Hepatocyte (in vitro differentiated cells): ENCODE data around the gene SMC5. TPM values are rescaled to one million over a fixed set of nuclear protein-coding genes. Genes with fewer than 3 reads are reported as not detected.
A peak's percentile ranks its signal among the peaks of the same experiment; 100 is the strongest.

Experiments used
- DNase-seq: peaks from one replicate; pipeline ENCODE4 v3.0.0-alpha.2; 2016; ENCODE audit warnings: low spot score
- H2AFZ ChIP-seq: fragments of 200-600 bp; sonication (generic); 2 replicates; pipeline ENCODE4 v1.6.0; 2016; ENCODE audit warnings: antibody characterized with exemption, mild to moderate bottlenecking
- H3K27ac ChIP-seq: fragments of 200-600 bp; sonication (generic); 2 replicates; pipeline ENCODE4 v1.5.1; 2016; ENCODE audit warnings: mild to moderate bottlenecking
- H3K27me3 ChIP-seq: fragments of 200-600 bp; sonication (generic); 2 replicates; pipeline ENCODE4 v1.6.1; 2016
- H3K36me3 ChIP-seq: fragments of 200-600 bp; sonication (generic); replicated peaks from 2 replicates; pipeline ENCODE4 v1.5.1; 2016; ENCODE audit warnings: low read depth; ENCODE audit not compliant: insufficient read depth
- H3K4me1 ChIP-seq: fragments of 200-600 bp; sonication (generic); 2 replicates; pipeline ENCODE4 v1.5.1; 2016; ENCODE audit warnings: mild to moderate bottlenecking, moderate library complexity; ENCODE audit not compliant: insufficient read depth
- H3K4me2 ChIP-seq: fragments of 200-600 bp; sonication (generic); 2 replicates; pipeline ENCODE4 v1.6.0; 2016
- H3K4me3 ChIP-seq: fragments of 200-600 bp; sonication (generic); 2 replicates; pipeline ENCODE4 v1.5.1; 2016; ENCODE audit warnings: mild to moderate bottlenecking
- H3K79me2 ChIP-seq: fragments of 200-600 bp; sonication (generic); 2 replicates; pipeline ENCODE4 v1.6.0; 2017; ENCODE audit warnings: mild to moderate bottlenecking
- H3K9me2 ChIP-seq: fragments of 200-600 bp; sonication (generic); replicated peaks from 2 replicates; pipeline ENCODE4 v1.6.0; 2017; ENCODE audit warnings: mild to moderate bottlenecking; ENCODE audit not compliant: insufficient read depth
- H3K9me3 ChIP-seq: fragments of 200-600 bp; sonication (generic); 2 replicates; pipeline ENCODE4 v1.5.1; 2016; ENCODE audit warnings: low read depth, mild to moderate bottlenecking
- H4K20me1 ChIP-seq: fragments of 200-600 bp; sonication (generic); 2 replicates; pipeline ENCODE4 v1.6.0; 2016; ENCODE audit warnings: mild to moderate bottlenecking; ENCODE audit not compliant: insufficient read depth, poor library complexity, severe bottlenecking
- CTCF ChIP-seq: fragments of 200-600 bp; sonication (generic); IDR thresholded peaks from 2 replicates; pipeline ENCODE4 v1.5.1; 2016; ENCODE audit warnings: antibody characterized with exemption, mild to moderate bottlenecking; ENCODE audit not compliant: poor library complexity
- EZH2 ChIP-seq: fragments of 200-600 bp; sonication (generic); IDR thresholded peaks from 2 replicates; pipeline ENCODE4 v1.6.1; 2016; ENCODE audit warnings: antibody characterized with exemption, mild to moderate bottlenecking, borderline replicate concordance
- EZH2phosphoT487 ChIP-seq: fragments of 200-600 bp; sonication (generic); IDR thresholded peaks from one replicate; pipeline ENCODE4 v1.6.1; 2018; ENCODE audit warnings: antibody characterized with exemption, mild to moderate bottlenecking, low read depth, moderate library complexity; ENCODE audit not compliant: unreplicated experiment, severe bottlenecking
- WGBS: methylation state at CpG from one replicate; pipeline ENCODE4 v1.1.6; 2016; ENCODE audit warnings: low lambda C conversion rate; ENCODE audit errors: missing lambda C conversion rate; 5-methylcytosine and 5-hydroxymethylcytosine counted together
- polyA plus RNA-seq: library from polyadenylated mRNA; unstranded; fragments of >200 nt; fragmentation: Nextera tagmentation; extraction: Ambion mirVana; gene quantifications from 2 replicates; pipeline ENCODE4 v1.2.1, GENCODE V29; 2016
- total RNA-seq: library from RNA; depleted of rRNA; stranded (reverse); fragments of >200 nt; gene quantifications from 2 replicates; pipeline ENCODE4 v1.2.3, GENCODE V29; 2014

The SMC5 gene
- total and polyA plus RNA-seq, 2 experiments from 2014 or later: 14.9 to 30.7 TPM

- 91% methylated on average over 1 of the region's 1 CpG for WGBS
- Histone ChIP-seq H3K4me2 (no peak overlapping the region), H3K9me2 (no peaks in the 10 kb centered on the region), H3K4me1 (peaks cover under 1% of the 10 kb centered on the region), H4K20me1 (no peaks in the 10 kb centered on the region), H3K9me3 (no peaks in the 10 kb centered on the region), H3K79me2 (peaks cover 9% of the 10 kb centered on the region), H3K27me3 (no peaks in the 10 kb centered on the region), H3K36me3 (no peaks in the 10 kb centered on the region), H3K27ac (no peak overlapping the region), H3K4me3 (no peak overlapping the region), H2AFZ (no peak overlapping the region)
- no peak for DNase-seq
- TF ChIP-seq CTCF: no peak
- no peak for TF ChIP-seq EZH2
Measured at GRCh38 chr9:70250221-70250620, 8.6 kb upstream of the SMC5 start.

GRCh38 chr9:70255486-70255885 is 3.3 kb upstream of the SMC5 start:
- Histone ChIP-seq H3K27ac (peak overlapping the region; percentile 96), H3K79me2 (peaks cover 33% of the 10 kb centered on the region), H3K4me2 (peak overlapping the region; percentile 80), H3K4me1 (peaks cover 31% of the 10 kb centered on the region), H3K9me2 (no peaks in the 10 kb centered on the region), H2AFZ (peak overlapping the region; percentile 45), H4K20me1 (peaks cover 4% of the 10 kb centered on the region), H3K4me3 (peak overlapping the region; percentile 4), H3K9me3 (no peaks in the 10 kb centered on the region), H3K36me3 (no peaks in the 10 kb centered on the region), H3K27me3 (no peaks in the 10 kb centered on the region)
- TF ChIP-seq EZH2: no peak
- no peak for TF ChIP-seq CTCF
- no peak for DNase-seq

- peak overlapping the region; percentile 80 for H3K4me2 ChIP-seq
- H3K4me3 ChIP-seq: peak overlapping the region; percentile 4
- H3K9me3 ChIP-seq: no peaks in the 10 kb centered on the region
Measured at GRCh38 chr9:70256123-70256551, 2.6 kb upstream of the SMC5 start.

More at GRCh38 chr9:70256123-70256551, 2.6 kb upstream of the SMC5 start:
- Histone ChIP-seq H2AFZ (peak overlapping the region; percentile 45), H4K20me1 (peaks cover 10% of the 10 kb centered on the region), H3K79me2 (peaks cover 40% of the 10 kb centered on the region), H3K27me3 (no peaks in the 10 kb centered on the region), H3K36me3 (no peaks in the 10 kb centered on the region), H3K9me2 (no peaks in the 10 kb centered on the region), H3K4me1 (peaks cover 34% of the 10 kb centered on the region), H3K27ac (peak overlapping the region; percentile 96)
- TF ChIP-seq EZH2: no peak
- no peak for TF ChIP-seq EZH2phosphoT487
- no peak for TF ChIP-seq CTCF
- peak; percentile 74 for DNase-seq
- 7% methylated on average over 7 of the region's 7 CpGs for WGBS
